Osteocyte (in vitro differentiated cells): ENCODE measurements around the gene GALNT15. TPM values are rescaled to one million over a fixed set of nuclear protein-coding genes. Genes with fewer than 3 reads are reported as not detected.

ENCODE experiments used
- DNase-seq: peaks from one replicate; pipeline ENCODE4 v3.0.0; 2021; ENCODE audit warnings: mixed read lengths; ENCODE audit not compliant: unreplicated experiment; ENCODE audit errors: extremely low spot score
- H3K27ac Mint-ChIP-seq: one replicate; pipeline ENCODE4 v1.8.0; 2021; ENCODE audit warnings: mild to moderate bottlenecking, mixed read lengths; ENCODE audit not compliant: unreplicated experiment
- H3K27me3 Mint-ChIP-seq: one replicate; pipeline ENCODE4 v1.8.0; 2021; ENCODE audit warnings: mixed read lengths; ENCODE audit not compliant: unreplicated experiment
- H3K36me3 Mint-ChIP-seq: one replicate; pipeline ENCODE4 v1.8.0; 2021; ENCODE audit warnings: mixed read lengths; ENCODE audit not compliant: unreplicated experiment
- H3K4me1 Mint-ChIP-seq: one replicate; pipeline ENCODE4 v1.8.0; 2021; ENCODE audit warnings: mixed read lengths; ENCODE audit not compliant: unreplicated experiment
- H3K4me3 Mint-ChIP-seq: one replicate; pipeline ENCODE4 v1.8.0; 2021; ENCODE audit warnings: mild to moderate bottlenecking, moderate library complexity, mixed read lengths; ENCODE audit not compliant: unreplicated experiment
- H3K9me3 Mint-ChIP-seq: one replicate; pipeline ENCODE4 v1.8.0; 2021; ENCODE audit warnings: mixed read lengths; ENCODE audit not compliant: unreplicated experiment
- total RNA-seq: library from RNA; stranded (reverse); gene quantifications from 2 replicates; pipeline ENCODE4 v1.2.1, GENCODE V29; 2021
- TF ChIP-seq, protein P1 (sequence below): fragments of 200-600 bp; sonication (generic); IDR thresholded peaks from 2 replicates; pipeline ENCODE4 v1.5.0; 2021; ENCODE audit warnings: antibody characterized with exemption, mild to moderate bottlenecking, moderate library complexity

Gene GALNT15
- total RNA-seq, 1 donor from 2014 or later: 0.56 TPM

DNA sequence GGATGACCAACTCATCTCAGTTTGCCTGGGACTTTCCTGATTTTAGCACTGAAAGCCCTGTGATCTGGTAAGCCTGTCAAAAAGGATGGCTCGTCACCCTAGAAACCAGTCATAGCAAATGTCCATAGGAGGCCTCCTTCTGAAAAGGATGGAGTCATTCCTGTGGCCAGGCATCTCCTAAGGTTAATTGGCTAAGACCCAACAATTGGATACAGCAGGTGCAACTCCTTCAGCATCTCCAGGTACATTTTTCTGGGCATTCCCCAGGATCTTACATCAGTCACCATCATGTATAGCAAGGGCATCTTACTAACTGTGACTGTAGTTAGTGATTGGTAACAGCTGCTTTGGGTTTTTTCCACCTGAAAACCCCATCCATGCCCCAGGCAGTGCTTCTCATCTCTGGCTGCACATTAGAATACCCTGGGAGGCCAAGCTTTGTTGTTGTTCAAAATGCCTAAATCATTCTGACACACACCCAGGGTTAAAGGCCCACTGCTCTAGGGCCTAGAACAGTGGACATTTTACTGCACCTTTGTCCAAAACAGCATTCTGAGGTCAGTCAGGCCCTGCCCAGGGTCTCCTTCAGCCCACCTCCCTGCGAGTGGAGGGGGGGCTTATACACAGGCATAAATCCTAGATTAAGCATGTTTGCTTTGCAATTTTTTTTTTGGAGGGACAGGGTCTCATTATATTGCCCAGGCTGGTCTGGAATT is 28.3 kb upstream of the GALNT15 start:
- TF ChIP-seq, protein P1, sequence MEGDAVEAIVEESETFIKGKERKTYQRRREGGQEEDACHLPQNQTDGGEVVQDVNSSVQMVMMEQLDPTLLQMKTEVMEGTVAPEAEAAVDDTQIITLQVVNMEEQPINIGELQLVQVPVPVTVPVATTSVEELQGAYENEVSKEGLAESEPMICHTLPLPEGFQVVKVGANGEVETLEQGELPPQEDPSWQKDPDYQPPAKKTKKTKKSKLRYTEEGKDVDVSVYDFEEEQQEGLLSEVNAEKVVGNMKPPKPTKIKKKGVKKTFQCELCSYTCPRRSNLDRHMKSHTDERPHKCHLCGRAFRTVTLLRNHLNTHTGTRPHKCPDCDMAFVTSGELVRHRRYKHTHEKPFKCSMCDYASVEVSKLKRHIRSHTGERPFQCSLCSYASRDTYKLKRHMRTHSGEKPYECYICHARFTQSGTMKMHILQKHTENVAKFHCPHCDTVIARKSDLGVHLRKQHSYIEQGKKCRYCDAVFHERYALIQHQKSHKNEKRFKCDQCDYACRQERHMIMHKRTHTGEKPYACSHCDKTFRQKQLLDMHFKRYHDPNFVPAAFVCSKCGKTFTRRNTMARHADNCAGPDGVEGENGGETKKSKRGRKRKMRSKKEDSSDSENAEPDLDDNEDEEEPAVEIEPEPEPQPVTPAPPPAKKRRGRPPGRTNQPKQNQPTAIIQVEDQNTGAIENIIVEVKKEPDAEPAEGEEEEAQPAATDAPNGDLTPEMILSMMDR: no peak
- H3K9me3 Mint-ChIP-seq: peaks cover 6% of the 10 kb centered on the region
- H3K4me1 Mint-ChIP-seq: peaks cover 25% of the 10 kb centered on the region
- DNase-seq: no peak
- no peaks in the 10 kb centered on the region for H3K36me3 Mint-ChIP-seq
- no peaks in the 10 kb centered on the region for H3K27me3 Mint-ChIP-seq
- no peak overlapping the region for H3K4me3 Mint-ChIP-seq
- H3K27ac Mint-ChIP-seq: no peak overlapping the region

DNA sequence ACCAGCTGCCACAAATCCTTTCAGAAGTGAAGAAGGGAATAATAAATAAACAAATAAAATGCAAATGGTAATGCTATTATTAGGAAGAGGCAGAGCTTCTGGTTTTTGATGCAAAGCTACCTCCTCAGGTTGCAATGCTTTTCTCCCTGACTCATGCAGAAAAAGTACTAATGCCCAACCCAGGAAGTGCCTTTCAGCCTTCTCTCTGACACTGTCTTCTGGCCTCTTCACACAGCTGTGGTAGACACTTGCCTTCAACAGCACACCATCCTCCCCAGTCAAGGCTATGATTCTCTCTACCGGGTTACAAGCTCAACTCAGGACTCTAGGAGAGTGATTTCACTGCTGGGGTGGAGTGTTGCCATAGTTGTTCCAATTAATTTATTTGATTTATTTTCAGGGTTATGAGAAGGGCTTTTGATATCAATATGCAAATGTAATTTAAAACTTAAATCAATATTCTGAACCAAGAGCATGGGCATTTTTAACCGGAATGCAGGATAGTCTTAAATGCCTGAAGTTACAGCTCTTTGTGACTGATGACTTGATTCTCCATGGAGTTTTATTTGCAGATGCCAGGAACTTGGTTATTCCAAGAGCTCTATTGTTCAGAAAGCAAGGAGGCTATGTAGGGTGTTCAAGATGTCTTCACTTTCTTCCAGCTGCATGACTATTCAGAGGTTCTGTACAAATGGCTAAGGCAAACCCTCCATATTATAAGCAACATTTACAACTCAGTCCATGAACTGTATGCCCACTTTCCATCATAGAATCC is 27.1 kb upstream of the GALNT15 start:
- peaks cover 26% of the 10 kb centered on the region for H3K4me1 Mint-ChIP-seq
- H3K36me3 Mint-ChIP-seq: no peaks in the 10 kb centered on the region
- no peak overlapping the region for H3K4me3 Mint-ChIP-seq
- DNase-seq: no peak
- H3K27me3 Mint-ChIP-seq: no peaks in the 10 kb centered on the region
- TF ChIP-seq, protein P1: no peak
- peaks cover 12% of the 10 kb centered on the region for H3K9me3 Mint-ChIP-seq
- no peak overlapping the region for H3K27ac Mint-ChIP-seq

DNA sequence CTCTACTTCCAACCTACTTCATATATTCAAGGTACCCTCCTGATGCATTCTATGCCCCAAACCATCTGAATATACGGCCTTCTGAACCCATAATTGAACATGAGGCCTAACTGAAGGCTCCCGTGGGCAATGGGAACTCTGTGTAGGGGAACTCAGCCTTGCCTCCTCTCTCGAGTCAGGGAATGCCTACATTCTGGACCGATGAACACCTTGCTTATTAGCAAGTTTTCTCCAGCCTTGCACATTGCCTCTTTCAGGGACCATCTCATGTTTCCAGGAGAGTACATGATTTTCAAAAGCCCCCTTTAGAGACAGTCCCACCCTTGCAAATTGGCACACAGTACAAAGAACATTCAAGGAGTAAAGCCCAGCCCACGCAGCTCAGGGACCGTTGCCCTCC is 26.3 kb upstream of the GALNT15 start:
- Mint-ChIP-seq H3K9me3 (peaks cover 17% of the 10 kb centered on the region), H3K4me1 (peaks cover 26% of the 10 kb centered on the region), H3K4me3 (no peak overlapping the region), H3K27me3 (no peaks in the 10 kb centered on the region), H3K36me3 (peaks cover 4% of the 10 kb centered on the region), H3K27ac (no peak overlapping the region)
- DNase-seq: no peak
- TF ChIP-seq, protein P1: no peak

DNA sequence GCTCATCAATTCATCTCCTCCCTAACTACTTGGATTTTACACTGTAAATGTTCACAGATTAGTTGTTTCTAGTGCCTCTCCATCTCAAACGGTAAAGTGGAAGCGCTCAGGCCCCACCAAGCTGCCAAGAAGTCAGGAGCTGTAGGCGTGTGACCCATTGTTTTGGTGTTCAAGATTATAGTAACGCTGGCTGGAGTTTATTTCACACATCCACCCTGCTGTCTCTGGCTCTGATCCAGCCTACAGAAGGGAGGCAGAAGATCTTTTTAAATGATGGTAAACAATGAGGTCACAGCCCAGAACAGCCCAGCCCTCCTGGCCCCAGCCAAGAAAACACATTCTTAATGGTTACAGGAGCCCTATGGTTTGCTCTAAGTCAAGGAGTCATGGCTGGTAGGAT is 25.7 kb upstream of the GALNT15 start:
- H3K4me3 Mint-ChIP-seq: no peak overlapping the region
- H3K9me3 Mint-ChIP-seq: peaks cover 19% of the 10 kb centered on the region
- H3K36me3 Mint-ChIP-seq: peaks cover 4% of the 10 kb centered on the region
- DNase-seq: no peak
- peak overlapping the region; percentile 15 for H3K27ac Mint-ChIP-seq
- H3K4me1 Mint-ChIP-seq: peaks cover 26% of the 10 kb centered on the region
- H3K27me3 Mint-ChIP-seq: no peaks in the 10 kb centered on the region
- TF ChIP-seq, protein P1: no peak

DNA sequence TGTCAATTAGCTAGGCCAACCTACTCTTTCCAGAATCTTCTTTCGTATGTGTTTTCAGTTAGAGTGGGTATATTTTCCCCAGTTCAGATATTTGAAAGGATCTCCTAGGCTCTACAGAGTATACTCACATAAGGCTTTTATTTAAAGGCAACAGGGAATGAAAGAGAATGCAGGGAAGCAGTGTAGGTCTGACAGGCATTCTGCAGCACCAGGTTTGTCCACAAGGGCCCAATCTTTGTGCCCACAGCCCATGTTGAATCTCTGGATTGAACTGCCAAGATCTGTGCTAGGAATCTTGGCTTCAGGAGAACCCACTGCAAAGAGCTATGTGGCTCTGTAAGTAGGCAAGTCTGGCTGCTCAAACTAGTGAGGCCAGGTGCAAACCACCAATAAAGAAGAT is 24.2 kb upstream of the GALNT15 start:
- no peak overlapping the region for H3K27ac Mint-ChIP-seq
- peaks cover 26% of the 10 kb centered on the region for H3K9me3 Mint-ChIP-seq

More for the DNA sequence above, 24.2 kb upstream of the GALNT15 start:
- H3K4me3 Mint-ChIP-seq: no peak overlapping the region
- no peak for DNase-seq
- TF ChIP-seq, protein P1: no peak
- peaks cover 26% of the 10 kb centered on the region for H3K4me1 Mint-ChIP-seq
- peaks cover 4% of the 10 kb centered on the region for H3K36me3 Mint-ChIP-seq
- H3K27me3 Mint-ChIP-seq: no peaks in the 10 kb centered on the region
